H9 (cell line): ENCODE data around the gene SIPA1L3. TPM values are rescaled to one million over a fixed set of nuclear protein-coding genes. Genes with fewer than 3 reads are reported as not detected.

Source experiments
- DNase-seq: peaks from one replicate; pipeline ENCODE4 v3.0.0-alpha.2; 2017
- H2AFZ ChIP-seq: one replicate; pipeline ENCODE4 v1.6.1; 2013; ENCODE audit warnings: mild to moderate bottlenecking, low read length, control low read depth, moderate library complexity
- H2AK5ac ChIP-seq: 2 replicates; pipeline ENCODE4 v1.6.1; 2013; ENCODE audit warnings: low read length, control low read depth, mixed read lengths; ENCODE audit not compliant: insufficient read length
- H2BK120ac ChIP-seq: one replicate; pipeline ENCODE4 v1.6.1; 2013; ENCODE audit warnings: low read depth, mild to moderate bottlenecking, low read length, control low read depth, inconsistent platforms; ENCODE audit not compliant: poor library complexity, severe bottlenecking
- H2BK12ac ChIP-seq: 2 replicates; pipeline ENCODE4 v1.6.1; 2013; ENCODE audit warnings: low read length, control low read depth, mixed read lengths, low read depth; ENCODE audit not compliant: insufficient read length
- H2BK15ac ChIP-seq: 2 replicates; pipeline ENCODE4 v1.6.1; 2013; ENCODE audit warnings: low read depth, low read length, control low read depth
- H2BK20ac ChIP-seq: one replicate; pipeline ENCODE4 v1.6.1; 2013; ENCODE audit warnings: low read depth, mild to moderate bottlenecking, low read length, control low read depth, inconsistent platforms; ENCODE audit not compliant: poor library complexity, severe bottlenecking
- H2BK5ac ChIP-seq: 2 replicates; pipeline ENCODE4 v1.6.1; 2013; ENCODE audit warnings: low read length, control low read depth, mixed read lengths; ENCODE audit not compliant: insufficient read length
- H3K14ac ChIP-seq: 2 replicates; pipeline ENCODE4 v1.6.1; 2013; ENCODE audit warnings: low read length, control low read depth; ENCODE audit not compliant: insufficient read depth
- H3K18ac ChIP-seq: 2 replicates; pipeline ENCODE4 v1.6.1; 2013; ENCODE audit warnings: low read depth, mild to moderate bottlenecking, mixed read lengths, low read length, control low read depth; ENCODE audit not compliant: insufficient read length
- H3K23ac ChIP-seq: 2 replicates; pipeline ENCODE4 v1.6.1; 2013; ENCODE audit warnings: low read length, control low read depth, mixed read lengths, low read depth; ENCODE audit not compliant: insufficient read length
- H3K23me2 ChIP-seq: 2 replicates; pipeline ENCODE4 v1.6.1; 2013; ENCODE audit warnings: low read depth, mild to moderate bottlenecking, mixed read lengths, low read length, control low read depth; ENCODE audit not compliant: insufficient read length, poor library complexity, severe bottlenecking
- H3K27ac ChIP-seq: 2 replicates; pipeline ENCODE4 v1.5.1; 2013; ENCODE audit warnings: low read length, control low read depth, mixed read lengths, low read depth; ENCODE audit not compliant: insufficient read length
- H3K27me3 ChIP-seq: 2 replicates; pipeline ENCODE4 v1.6.1; 2013; ENCODE audit warnings: low read length, control low read depth, inconsistent platforms; ENCODE audit not compliant: insufficient read depth
- H3K4ac ChIP-seq: 2 replicates; pipeline ENCODE4 v1.6.1; 2013; ENCODE audit warnings: low read depth, mild to moderate bottlenecking, control low read depth, inconsistent platforms, low read length, moderate library complexity
- H3K4me1 ChIP-seq: 2 replicates; pipeline ENCODE4 v1.6.1; 2013; ENCODE audit warnings: low read length, control low read depth, inconsistent platforms; ENCODE audit not compliant: insufficient read depth
- H3K4me2 ChIP-seq: 2 replicates; pipeline ENCODE4 v1.6.1; 2013; ENCODE audit warnings: low read length, control low read depth, mixed read lengths; ENCODE audit not compliant: insufficient read length, insufficient read depth
- H3K56ac ChIP-seq: 2 replicates; pipeline ENCODE4 v1.6.1; 2013; ENCODE audit warnings: low read depth, mild to moderate bottlenecking, mixed read lengths, low read length, control low read depth; ENCODE audit not compliant: insufficient read length
- H3K79me1 ChIP-seq: 2 replicates; pipeline ENCODE4 v1.6.1; 2013; ENCODE audit warnings: low read depth, mild to moderate bottlenecking, moderate library complexity, low read length, control low read depth, inconsistent platforms; ENCODE audit not compliant: insufficient read depth, poor library complexity, severe bottlenecking
- H3K79me2 ChIP-seq: 2 replicates; pipeline ENCODE4 v1.6.1; 2013; ENCODE audit warnings: low read length, control low read depth, inconsistent platforms; ENCODE audit not compliant: insufficient read depth
- H3K9ac ChIP-seq: 2 replicates; pipeline ENCODE4 v1.6.1; 2013; ENCODE audit warnings: low read length, control low read depth, mixed read lengths; ENCODE audit not compliant: insufficient read length; ENCODE audit errors: extremely low read depth
- H3K9me3 ChIP-seq: one replicate; pipeline ENCODE4 v1.6.1; 2013; ENCODE audit warnings: low read depth, low read length, inconsistent platforms; ENCODE audit not compliant: control insufficient read depth
- H3T11ph ChIP-seq: one replicate; pipeline ENCODE4 v1.6.1; 2013; ENCODE audit warnings: mild to moderate bottlenecking, low read length, control low read depth, inconsistent platforms
- H4K20me1 ChIP-seq: one replicate; pipeline ENCODE4 v1.6.1; 2013; ENCODE audit not compliant: control insufficient read depth, insufficient read length, insufficient read depth
- H4K5ac ChIP-seq: 2 replicates; pipeline ENCODE4 v1.6.1; 2013; ENCODE audit warnings: low read depth, mild to moderate bottlenecking, mixed read lengths, low read length, control low read depth; ENCODE audit not compliant: insufficient read length
- H4K8ac ChIP-seq: replicated peaks from 2 replicates; pipeline ENCODE4 v1.6.1; 2013; ENCODE audit warnings: low read length, control low read depth, mixed read lengths, low read depth; ENCODE audit not compliant: insufficient read length
- H4K91ac ChIP-seq: 2 replicates; pipeline ENCODE4 v1.6.1; 2013; ENCODE audit warnings: low read depth, mild to moderate bottlenecking, moderate library complexity, mixed read lengths, low read length, control low read depth; ENCODE audit not compliant: insufficient read length
- H3K27ac Mint-ChIP-seq, 3 experiments: 2 replicates in 2 of 3; 3 replicates in 1 of 3; pipeline ENCODE4 v1.8.0; 2020 to 2021; ENCODE audit warnings: mixed read lengths in 3 of 3, mild to moderate bottlenecking in 1 of 3, moderate library complexity in 1 of 3
- H3K27me3 Mint-ChIP-seq: 2 replicates; pipeline ENCODE4 v1.8.0; 2021; ENCODE audit warnings: low read depth, mild to moderate bottlenecking, moderate library complexity, mixed read lengths
- H3K36me3 Mint-ChIP-seq, 3 experiments: 2 replicates in 2 of 3; 3 replicates in 1 of 3; pipeline ENCODE4 v1.8.0; 2020 to 2021; ENCODE audit warnings: low read depth in 3 of 3, mixed read lengths in 3 of 3; ENCODE audit not compliant: insufficient read depth in 1 of 3
- H3K4me1 Mint-ChIP-seq, 2 experiments: 2 replicates each; pipeline ENCODE4 v1.8.0; 2020; ENCODE audit warnings: mixed read lengths in 2 of 2
- H3K4me3 Mint-ChIP-seq, 2 experiments: 2 replicates in 1 of 2; 3 replicates in 1 of 2; pipeline ENCODE4 v1.8.0; 2020 to 2021; ENCODE audit warnings: mild to moderate bottlenecking in 2 of 2, mixed read lengths in 2 of 2, moderate library complexity in 1 of 2
- H3K9me3 Mint-ChIP-seq, 2 experiments: 2 replicates in 1 of 2; 3 replicates in 1 of 2; pipeline ENCODE4 v1.8.0; 2020; ENCODE audit warnings: mild to moderate bottlenecking in 2 of 2, mixed read lengths in 2 of 2, moderate library complexity in 1 of 2
- CTCF ChIP-seq: fragments of 200-600 bp; sonication (generic); conservative IDR thresholded peaks from 3 replicates; pipeline ENCODE4 v1.8.0; 2021; ENCODE audit warnings: antibody characterized with exemption, mild to moderate bottlenecking
- WGBS: extraction: QIAGEN DNeasy Blood & Tissue Kit; methylation state at CpG from one replicate; pipeline ENCODE4 v1.1.7; 2013; ENCODE audit warnings: missing lambda C conversion rate, low lambda C conversion rate, mixed read lengths; ENCODE audit not compliant: insufficient read length; ENCODE audit errors: extremely low coverage; 5-methylcytosine and 5-hydroxymethylcytosine counted together
- total RNA-seq: library from RNA; stranded (reverse); gene quantifications from 2 replicates; pipeline ENCODE4 v1.2.1, GENCODE V29; 2021

Gene SIPA1L3
- total RNA-seq, 1 experiment from 2014 or later, result 40.1 TPM

DNA sequence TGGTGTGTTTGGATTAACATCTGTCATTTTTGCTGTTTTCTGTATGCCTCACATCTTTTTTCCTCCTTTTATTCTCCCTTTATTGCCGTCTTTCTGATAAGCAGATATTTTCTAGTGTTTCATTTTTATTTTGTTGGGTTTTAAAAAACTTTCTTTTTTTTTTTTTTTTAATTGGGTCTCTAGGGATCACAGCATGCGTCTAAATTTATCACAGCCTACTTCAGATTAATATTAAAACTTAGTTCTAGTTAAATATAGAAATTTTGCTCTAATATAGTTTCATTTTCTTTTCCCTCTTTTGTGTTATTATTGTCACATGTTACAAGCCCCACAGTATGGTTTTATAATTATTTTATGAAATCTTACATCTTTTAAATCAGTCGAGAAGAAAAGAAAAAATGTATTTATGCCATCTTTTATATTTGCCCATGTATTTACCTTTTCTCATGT lies 52.7 kb downstream of the SIPA1L3 start:
- Mint-ChIP-seq H3K27me3 (no peaks in the 10 kb centered on the region; the same call in 1 of the 2 replicates), H3K4me1 (peaks cover 13 to 16% of the 10 kb centered on the region in 2 experiments; a peak in 2 of 4 replicates), H3K4me3 (no peak overlapping the region), H3K36me3 (peaks cover 8 to 19% (median 9%) of the 10 kb centered on the region in 3 experiments), H3K9me3 (peaks cover 3 to 4% of the 10 kb centered on the region in 2 experiments; a peak in 2 of 5 replicates), H3K27ac (no peak overlapping the region)
- H4K91ac ChIP-seq, result no peak overlapping the region
- H2BK5ac ChIP-seq, result no peak overlapping the region
- no peak overlapping the region for H2BK12ac ChIP-seq
- no peak for TF ChIP-seq CTCF
- no peak overlapping the region for H4K5ac ChIP-seq
- H3K9me3 ChIP-seq, result no peaks in the 10 kb centered on the region
- H2AK5ac ChIP-seq, result no peak overlapping the region
- H3K4ac ChIP-seq, result no peak overlapping the region
- no peak overlapping the region for H4K8ac ChIP-seq
- WGBS, result no CpG with 5 or more reads among the region's 3 CpGs
- H3K18ac ChIP-seq, result no peak overlapping the region
- no peak overlapping the region for H3K27ac ChIP-seq
- peaks cover 3% of the 10 kb centered on the region; the same call in 1 of the 2 replicates for H3K79me2 ChIP-seq
- H3K4me2 ChIP-seq, result no peak overlapping the region
- H3K27me3 ChIP-seq, result no peaks in the 10 kb centered on the region
- H3K9ac ChIP-seq, result no peak overlapping the region
- no peak overlapping the region for H3K14ac ChIP-seq
- no peaks in the 10 kb centered on the region for H4K20me1 ChIP-seq
- no peak overlapping the region for H3K23ac ChIP-seq
- peaks cover 7% of the 10 kb centered on the region for H3K79me1 ChIP-seq
- no peak overlapping the region for H3T11ph ChIP-seq
- no peak overlapping the region for H2AFZ ChIP-seq
- no peaks in the 10 kb centered on the region for H3K4me1 ChIP-seq
- H3K23me2 ChIP-seq, result no peaks in the 10 kb centered on the region
- no peak overlapping the region for H2BK15ac ChIP-seq
- H2BK120ac ChIP-seq, result no peak overlapping the region
- no peak overlapping the region for H3K56ac ChIP-seq
- no peak for DNase-seq
- H2BK20ac ChIP-seq, result no peak overlapping the region
